Glomerular visceral epithelial cell (primary cell): ENCODE results near the gene FNDC10.

Source experiments
- DNase-seq: peaks from one replicate; pipeline ENCODE4 v3.0.0-alpha.2; 2016; ENCODE audit errors: extremely low spot score

Gene FNDC10

DNA sequence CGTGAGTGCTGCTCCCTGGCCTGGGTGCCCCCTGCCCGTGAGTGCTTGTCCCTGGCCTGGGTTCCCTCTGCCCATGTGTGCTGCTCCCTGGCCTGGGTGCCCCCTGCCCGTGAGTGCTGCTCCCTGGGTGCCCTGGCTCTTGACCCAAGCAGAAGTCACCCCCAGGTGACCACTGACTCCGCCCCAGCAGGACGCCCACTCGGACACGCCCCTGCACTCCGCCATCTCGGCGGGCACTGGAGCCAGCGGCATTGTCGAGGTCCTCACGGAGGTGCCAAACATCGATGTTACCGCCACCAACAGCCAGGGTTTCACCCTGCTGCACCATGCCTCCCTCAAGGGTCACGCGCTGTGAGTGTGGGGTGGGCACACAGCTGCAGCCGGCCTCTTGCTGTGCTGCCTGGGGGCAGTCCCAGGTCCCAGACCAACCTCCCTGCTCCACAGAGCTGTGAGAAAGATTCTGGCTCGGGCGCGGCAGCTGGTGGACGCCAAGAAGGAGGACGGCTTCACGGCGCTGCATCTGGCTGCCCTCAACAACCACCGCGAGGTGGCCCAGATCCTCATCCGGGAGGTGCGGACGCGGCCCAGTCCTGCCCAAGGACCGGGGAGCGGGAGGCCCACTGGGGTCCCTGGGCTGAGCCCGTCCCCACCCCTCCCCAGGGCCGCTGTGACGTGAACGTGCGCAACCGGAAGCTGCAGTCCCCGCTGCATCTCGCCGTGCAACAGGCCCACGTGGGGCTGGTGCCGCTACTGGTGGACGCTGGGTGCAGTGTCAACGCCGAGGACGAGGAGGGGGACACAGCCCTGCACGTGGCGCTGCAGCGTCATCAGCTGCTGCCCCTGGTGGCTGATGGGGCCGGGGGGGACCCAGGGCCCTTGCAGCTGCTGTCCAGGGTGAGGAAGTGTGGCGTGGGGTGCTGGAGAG lies 28.2 kb upstream of the FNDC10 start:
- DNase-seq: no peak

DNA sequence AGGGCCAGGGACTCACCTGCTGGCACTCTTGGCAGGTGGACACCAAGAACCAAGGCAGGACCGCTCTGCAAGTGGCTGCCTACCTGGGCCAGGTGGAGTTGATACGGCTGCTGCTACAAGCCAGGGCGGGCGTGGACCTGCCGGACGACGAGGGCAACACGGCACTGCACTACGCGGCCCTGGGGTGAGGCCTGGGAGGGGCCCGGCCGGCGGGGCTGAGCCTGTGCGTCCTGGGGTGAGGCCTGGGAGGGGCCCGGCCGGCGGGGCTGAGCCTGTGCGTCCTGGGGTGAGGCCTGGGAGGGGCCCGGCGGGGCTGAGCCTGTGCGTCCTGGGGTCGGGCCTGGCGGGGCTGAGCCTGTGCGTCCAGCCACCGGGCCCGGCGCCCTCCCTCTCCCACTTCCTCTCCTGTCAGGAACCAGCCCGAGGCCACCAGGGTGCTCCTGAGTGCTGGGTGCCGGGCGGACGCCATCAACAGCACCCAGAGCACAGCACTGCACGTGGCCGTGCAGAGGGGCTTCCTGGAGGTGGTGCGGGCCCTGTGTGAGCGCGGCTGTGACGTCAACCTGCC lies 27.4 kb upstream of the FNDC10 start:
- no peak for DNase-seq

DNA sequence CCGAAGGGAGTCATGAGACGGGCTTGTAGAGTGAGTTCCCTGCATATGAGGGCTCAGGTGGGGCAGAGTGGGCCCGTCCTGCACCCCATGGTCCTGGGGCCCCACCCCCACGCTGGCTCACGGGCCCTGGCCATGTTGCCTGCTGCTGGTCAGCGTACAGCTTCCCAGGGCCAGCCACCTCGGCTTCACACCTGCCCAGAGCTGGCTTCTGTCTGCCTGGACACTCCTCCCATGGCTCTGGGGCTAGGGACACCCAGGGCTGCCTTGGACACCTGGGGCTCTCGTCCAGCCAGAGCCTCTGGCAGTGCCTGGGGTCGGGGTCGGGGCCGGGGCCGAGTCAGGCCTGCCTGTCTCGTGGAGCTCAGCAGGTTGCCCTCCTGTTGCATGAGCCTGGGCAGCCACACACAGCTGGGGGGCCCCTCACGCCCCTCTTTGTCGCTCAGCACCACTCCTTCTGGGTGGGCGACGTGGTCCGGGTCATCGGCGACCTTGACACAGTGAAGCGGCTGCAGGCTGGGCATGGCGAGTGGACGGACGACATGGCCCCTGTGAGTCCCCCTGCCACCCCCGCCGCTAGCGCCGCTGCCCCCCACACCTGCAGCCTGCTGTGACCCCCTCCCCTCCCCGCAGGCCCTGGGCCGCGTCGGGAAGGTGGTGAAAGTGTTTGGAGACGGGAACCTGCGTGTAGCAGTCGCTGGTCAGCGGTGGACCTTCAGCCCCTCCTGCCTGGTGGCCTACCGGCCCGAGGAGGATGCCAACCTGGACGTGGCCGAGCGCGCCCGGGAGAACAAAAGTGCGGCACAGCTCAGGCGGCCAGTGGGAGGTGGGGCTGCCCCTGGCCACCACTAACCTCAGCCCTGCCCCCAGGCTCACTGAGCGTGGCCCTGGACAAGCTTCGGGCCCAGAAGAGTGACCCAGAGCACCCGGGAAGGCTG lies 26.5 kb upstream of the FNDC10 start:
- no peak for DNase-seq

DNA sequence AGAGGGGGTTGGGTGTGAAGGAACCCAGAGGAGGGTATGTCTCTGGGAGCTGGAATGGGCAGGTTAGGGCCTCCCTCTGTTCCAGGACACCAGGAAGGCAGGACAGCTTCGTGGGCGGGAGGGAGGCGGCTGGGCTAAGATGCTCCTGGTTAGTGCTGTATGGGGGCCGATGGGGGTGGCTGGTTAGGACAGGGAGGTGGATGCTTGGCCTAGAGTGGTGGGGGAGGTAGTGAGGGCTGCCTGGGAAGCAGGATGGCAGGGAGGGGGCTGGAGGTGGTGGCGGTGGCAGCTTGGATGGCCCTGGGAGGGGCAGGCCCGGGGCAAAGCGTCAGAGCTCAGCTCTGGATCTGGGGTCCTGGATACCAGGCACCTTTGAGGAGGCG lies 25.9 kb upstream of the FNDC10 start:
- DNase-seq: no peak

DNA sequence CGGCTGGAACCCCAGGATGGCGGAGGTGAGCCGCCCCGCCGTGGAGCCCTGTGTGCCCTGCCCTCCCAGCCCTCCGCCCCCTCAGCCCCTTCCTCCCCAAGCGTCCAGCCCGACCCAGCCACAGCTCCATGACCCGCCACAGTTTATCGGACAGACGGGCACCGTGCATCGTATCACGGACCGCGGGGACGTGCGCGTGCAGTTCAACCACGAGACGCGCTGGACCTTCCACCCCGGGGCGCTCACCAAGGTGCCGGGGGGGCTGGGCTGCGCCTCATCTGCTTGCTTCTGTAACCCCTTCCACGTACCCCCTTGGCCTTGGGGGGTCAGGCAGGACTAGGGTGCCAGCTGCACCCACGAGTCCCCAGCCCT lies 25.5 kb upstream of the FNDC10 start:
- DNase-seq: no peak

DNA sequence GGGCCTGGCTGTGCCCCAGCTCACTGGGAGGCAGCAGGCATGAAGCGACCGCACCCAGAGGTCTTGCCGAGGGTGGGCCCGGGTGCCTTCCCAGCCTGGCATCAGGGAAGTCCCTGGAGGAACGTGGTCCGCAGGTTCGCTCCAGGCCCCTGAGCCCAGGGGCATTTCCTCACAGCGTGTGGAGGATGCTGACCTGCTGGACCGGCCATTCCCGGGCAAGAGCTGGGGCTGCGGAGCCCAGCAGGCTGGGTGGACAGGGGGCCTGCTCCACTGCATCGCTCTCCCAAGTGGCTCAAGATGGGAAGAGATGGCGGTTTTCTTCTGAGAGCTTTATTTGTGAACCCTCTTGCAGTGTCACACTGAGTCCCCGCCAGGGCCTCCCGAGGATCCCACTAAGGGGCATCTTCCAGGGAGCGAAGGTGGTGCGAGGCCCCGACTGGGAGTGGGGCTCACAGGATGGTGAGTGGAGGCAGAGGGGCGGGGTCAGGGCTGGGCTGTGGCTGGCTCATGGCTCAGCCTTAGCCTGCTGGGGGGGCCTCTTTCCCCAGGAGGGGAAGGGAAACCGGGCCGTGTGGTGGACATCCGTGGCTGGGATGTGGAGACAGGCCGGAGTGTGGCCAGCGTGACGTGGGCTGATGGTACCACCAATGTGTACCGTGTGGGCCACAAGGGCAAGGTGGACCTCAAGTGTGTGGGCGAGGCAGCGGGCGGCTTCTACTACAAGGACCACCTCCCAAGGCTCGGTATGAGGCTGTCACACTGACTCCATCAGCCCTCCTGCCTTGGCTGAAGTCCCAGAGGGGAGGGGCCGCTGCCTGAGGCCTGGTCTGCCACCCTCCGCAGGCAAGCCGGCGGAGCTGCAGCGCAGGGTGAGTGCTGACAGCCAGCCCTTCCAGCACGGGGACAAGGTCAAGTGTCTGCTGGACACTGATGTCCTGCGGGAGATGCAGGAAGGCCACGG lies 24.8 kb upstream of the FNDC10 start:
- no peak for DNase-seq

DNA sequence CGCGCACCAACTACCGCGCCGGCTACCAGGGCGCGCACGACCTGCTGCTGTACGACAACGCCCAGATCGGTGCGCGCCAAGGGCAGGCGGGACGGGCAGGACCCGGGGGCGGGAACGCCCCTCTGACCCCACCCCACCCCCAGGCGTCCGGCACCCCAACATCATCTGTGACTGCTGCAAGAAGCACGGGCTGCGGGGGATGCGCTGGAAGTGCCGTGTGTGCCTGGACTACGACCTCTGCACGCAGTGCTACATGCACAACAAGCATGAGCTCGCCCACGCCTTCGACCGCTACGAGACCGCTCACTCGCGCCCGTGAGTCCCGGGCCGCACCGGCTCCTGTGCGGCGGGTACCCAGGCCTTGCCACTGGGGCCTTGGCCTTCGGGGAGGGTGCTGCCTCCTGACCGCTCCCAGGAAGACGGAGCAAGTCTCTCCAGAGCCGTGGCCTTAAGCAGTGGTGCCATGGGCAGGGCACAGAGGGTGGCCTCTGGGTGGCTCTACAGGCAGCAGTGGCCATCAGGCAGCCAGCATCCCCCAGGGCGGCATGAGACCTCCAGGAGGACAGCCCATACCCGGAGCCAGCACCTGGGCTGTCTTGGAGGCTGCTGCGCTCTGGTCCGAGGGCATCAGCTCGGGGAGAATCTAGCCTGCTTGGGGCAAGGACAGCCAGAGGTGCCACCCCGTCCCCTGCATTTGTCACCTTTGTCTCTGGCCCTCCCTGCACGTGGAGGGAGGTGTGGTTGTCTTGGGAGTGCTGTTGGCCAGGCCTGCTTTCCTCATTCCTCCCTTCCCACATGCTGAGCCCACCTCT lies 23.9 kb upstream of the FNDC10 start:
- no peak for DNase-seq

DNA sequence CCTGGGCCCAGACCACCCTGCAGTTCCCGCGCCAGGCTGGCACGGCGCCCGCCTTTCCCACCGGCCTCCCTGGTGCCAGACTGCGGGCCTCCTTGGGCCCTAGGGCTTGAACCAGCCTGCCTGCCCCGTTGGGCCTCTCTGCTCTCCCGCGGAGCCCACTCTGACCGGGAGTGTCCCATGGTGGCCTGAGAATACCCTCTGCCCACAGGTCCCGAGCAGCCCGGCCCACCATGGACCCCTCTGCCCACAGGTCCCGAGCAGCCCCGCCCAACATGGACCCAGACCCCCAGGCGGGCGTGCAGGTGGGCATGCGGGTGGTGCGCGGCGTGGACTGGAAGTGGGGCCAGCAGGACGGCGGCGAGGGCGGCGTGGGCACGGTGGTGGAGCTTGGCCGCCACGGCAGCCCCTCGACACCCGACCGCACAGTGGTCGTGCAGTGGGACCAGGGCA lies 23.3 kb upstream of the FNDC10 start:
- DNase-seq: no peak

DNA sequence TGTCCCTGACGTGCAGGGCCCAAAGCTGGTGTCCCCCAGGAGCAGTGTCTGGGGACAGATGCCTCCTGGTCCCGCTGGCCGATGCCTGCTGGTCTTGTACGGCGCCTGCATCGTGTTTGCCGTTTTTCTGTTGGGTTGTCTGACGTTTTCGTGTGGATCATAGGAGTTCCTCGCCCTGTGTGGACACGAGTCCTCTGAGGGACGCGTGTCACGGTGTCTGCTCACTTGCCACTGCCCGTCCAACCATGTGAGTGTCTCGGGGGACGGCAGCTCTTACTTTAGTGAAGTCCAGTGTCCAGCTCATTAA lies 22.8 kb upstream of the FNDC10 start:
- DNase-seq: no peak

DNA sequence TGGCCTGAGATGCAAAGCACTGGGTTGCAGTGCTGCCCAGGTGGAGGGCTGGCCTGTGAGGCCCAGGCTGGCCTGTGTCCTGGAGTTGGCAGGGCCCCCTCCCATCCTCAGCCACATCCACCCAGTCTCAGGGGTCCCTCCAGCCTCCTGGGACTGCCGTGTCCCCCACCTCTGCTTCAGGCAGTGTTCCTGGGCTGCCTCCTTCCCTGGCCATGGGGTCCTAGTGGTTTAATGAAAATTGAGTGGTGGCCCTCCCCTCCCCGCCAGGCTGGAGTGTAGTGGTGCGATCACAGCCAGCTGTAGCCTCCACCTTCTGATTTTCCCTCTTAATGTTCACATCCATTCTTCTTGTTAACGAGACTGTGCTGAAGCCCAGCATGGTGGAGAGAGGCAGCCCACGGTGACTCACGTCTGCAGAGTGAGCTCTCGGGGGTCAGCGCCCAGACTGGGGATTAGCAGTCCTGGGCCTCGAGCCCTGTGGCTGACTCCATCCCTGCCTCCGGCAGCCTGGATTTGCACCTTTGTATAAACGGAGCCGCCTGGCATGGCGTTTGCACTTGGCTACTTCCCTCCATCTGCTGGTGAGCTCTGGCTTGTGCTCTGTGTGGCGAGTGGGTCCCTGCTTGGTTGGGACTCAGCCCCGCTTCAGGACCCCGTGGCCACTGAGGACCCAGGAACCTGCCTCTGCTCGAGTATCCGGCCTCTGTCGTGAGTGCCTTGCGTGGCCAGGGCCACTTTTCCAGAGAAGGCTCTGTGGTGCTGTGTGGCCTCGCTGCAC lies 22.3 kb upstream of the FNDC10 start:
- DNase-seq: peak; percentile 25

DNA sequence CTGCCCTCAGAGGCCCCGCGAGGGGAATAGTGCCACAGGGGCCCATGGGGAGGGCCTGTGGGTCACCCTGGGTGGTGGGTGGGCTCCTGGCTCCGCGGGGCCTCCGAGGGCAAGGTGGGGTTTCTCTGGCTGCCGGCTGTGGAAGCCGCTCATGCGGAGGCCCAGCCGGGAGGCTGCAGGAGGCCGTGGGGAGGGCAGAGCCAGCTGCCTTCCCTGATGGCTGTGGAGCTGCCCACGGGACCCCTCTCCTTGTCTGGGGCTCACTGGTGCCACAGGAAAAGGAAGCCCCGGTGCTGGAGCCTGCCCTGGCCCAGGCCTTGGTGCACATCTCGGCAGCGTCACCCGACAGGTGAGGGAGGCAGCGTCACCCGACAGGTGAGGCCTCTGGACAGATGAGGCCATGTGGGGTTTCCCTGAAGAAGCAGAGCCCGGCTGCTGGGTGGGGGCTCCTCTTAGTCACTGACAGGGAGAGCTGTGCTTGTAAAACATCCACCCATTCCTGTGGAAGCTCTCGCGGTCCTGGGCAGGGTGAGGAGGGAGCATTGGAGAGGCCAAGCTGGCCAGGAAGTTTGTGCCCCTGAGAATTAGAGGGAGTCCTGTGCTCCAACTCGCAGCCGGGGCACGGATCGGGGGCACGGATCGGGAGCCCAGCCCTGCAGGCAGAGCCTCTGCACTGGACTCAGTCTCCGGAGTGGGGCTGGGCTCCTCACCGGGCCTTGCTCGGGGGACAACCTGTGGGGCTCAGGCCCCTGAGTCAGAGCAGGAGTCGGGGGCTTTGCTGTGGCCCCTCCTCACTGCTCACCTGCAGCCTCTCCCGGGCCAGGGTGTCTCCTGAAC lies 21.5 kb upstream of the FNDC10 start:
- no peak for DNase-seq

DNA sequence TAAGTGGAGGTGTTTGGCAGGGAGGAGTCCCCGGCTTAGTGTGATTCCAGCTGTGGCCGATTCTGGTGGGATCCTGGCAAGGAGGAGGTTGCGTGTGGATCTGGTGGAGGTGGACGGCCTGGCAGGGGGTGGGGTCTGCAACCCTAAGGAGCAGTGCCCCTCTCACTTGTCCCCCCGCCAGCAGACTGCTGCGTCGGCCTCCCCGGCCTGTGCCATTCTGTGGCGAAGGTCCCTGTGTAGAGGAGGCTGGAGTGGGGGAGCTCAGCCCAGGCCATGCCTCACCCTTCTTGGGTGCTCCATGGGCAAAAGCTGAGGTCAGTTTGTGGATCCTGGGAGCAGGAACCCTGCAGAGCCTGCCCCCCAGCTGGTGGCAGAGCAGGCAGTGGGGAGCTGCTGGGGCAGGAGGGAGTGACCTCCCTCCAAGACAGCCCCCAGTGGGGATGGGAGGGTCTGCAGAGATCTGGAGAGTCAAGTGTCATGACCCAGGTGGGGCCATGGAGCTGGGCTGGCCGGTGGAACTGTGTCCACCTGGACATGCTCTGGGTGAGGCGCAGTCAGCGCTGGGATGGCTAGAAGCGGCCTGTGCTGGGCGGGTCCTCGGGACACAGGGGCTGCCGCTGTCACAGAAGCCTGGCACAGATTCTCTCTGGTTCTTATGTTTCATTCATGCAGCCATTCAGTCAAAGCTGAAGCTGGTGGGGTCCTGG lies 20.7 kb upstream of the FNDC10 start:
- no peak for DNase-seq

DNA sequence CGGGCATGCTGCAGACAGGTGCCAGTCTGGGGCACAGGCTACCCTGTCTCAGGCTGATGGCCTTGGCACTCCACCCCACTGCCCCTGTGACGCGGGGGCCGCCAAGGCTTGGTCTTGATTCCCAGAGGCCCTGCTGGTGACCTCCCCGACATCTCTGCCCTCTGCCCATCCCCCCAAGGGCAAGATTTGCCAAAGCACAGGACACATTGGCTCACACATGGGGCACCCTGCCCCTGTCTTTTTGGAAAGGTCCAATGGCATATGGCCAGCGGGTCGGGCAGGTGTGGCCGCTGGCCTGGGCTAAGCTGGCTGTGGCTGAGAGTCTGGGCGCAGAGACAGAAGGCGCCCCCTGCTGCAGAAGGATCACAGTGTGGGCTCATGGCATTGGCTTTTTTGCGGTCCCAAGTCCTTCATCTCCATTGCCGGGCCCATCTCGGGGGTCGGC lies 20.0 kb upstream of the FNDC10 start:
- DNase-seq: no peak

DNA sequence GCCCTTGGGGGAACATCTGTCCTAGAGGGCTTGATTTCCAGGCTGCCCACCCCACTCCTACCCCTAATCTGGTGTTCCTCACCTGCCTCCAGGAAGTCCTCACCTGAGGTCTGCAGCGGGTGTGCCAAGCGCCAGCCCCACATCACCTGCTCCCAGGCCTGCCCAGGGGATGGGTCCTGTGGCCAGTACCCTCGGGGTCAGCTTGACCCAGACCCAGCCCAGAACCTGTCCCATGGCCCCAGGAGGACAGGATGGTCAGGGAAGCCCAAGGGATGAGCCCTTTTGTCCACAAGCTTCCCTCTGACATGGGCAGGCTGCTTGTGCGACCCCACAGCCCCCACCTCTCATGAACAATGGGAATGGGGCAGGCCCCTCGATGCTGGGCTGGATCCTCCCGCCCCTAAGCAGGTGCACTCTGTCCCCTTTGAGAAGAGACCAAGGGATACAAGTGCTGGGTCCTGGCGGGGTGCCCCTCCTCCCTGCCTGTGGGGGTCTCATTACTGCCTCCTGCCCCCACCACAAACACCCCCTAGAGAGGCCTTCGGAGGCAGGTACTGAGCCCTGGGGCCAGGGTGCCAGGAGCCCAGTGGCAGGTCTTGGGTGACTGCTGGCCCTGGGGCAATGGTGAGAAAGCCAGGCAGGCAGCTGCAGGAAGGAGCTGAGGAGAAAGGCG lies 18.6 kb upstream of the FNDC10 start:
- no peak for DNase-seq

DNA sequence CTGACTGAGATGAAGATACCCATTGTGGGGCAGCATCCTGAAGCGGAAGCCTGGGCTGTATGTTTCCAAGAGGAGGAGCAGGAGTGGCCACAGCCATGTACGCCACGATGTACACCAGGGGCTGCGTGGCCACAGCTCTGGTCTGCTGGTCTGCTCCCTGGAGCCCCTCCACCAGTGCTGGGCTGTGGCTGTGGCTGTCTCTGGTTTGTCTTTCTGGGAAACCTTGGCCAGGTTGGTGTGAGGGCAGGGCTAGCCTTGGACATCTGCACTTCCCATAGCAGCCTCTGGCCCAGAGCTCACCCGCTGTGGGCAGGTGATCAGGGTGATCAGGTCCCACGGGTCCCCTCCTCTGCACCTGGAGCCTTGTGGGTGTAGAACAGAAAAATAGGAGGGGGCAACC lies 18.0 kb upstream of the FNDC10 start:
- no peak for DNase-seq

DNA sequence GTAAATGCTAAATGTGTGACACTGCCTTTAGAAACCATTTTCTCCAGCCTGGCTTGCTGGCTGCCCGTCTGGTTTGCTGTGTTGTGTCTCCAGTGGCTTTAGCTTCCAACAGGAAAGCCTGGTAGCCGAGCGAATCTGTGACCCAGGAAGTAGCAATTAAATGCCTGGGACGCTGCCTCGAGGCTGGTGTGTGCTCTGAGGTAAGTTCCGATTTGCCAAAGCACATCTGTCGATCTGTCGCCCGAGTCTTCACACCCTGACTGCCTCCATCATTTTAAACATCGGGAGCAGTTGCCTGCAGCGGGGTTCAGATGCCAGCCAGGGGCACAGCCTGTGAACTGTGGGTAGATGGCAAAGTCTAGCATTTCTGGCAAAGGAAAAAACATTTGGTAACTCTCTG lies 17.6 kb upstream of the FNDC10 start:
- no peak for DNase-seq

DNA sequence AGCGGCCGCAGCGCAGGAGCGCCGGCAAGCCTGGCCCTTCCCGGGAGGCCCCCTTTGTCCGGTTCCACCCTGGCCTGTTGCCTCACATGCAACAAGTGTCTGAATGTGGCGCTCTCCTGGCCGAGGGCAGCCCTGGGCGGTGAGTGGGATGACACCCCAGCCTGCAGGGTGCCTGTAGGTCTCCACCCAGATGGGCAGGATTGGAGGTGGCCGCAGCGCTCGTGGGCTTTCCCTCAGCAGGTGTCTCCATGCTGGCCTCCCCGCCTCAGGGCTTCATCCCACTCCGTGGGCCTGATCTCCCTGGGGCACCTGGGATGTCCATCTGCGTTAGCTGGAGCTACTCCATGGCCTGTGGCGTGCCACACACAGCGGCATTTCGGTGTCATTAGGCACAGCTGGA lies 16.9 kb upstream of the FNDC10 start:
- no peak for DNase-seq
